Neuronal stem cell (in vitro differentiated cells): Measurements from ENCODE around the gene CCDC85B.

ENCODE experiments used
- DNase-seq: peaks from one replicate; pipeline ENCODE4 v3.0.0-alpha.2; 2013; ENCODE audit warnings: low spot score
- H2AFZ ChIP-seq: one replicate; pipeline ENCODE4 v1.6.1; 2013; ENCODE audit warnings: mild to moderate bottlenecking, low read length, inconsistent platforms
- H2AK5ac ChIP-seq: 2 replicates; pipeline ENCODE4 v1.6.1; 2013; ENCODE audit warnings: low read depth, mild to moderate bottlenecking, inconsistent platforms, low read length, moderate library complexity, mixed read lengths
- H2BK120ac ChIP-seq: 2 replicates; pipeline ENCODE4 v1.6.1; 2013; ENCODE audit warnings: low read depth, mild to moderate bottlenecking, inconsistent platforms, low read length, moderate library complexity, mixed read lengths
- H2BK12ac ChIP-seq: one replicate; pipeline ENCODE4 v1.6.1; 2013; ENCODE audit warnings: low read length, inconsistent platforms
- H2BK15ac ChIP-seq: 2 replicates; pipeline ENCODE4 v1.6.1; 2013; ENCODE audit warnings: mild to moderate bottlenecking, low read length, inconsistent platforms, mixed read lengths
- H2BK5ac ChIP-seq: one replicate; pipeline ENCODE4 v1.6.1; 2013; ENCODE audit warnings: inconsistent platforms, mild to moderate bottlenecking, low read length, moderate library complexity
- H3K14ac ChIP-seq: one replicate; pipeline ENCODE4 v1.6.1; 2013; ENCODE audit warnings: low read length, inconsistent platforms
- H3K18ac ChIP-seq: 2 replicates; pipeline ENCODE4 v1.6.1; 2013; ENCODE audit warnings: low read length, inconsistent platforms
- H3K23ac ChIP-seq: 2 replicates; pipeline ENCODE4 v1.6.1; 2013; ENCODE audit warnings: low read depth, mild to moderate bottlenecking, mixed read lengths, low read length, inconsistent platforms; ENCODE audit not compliant: poor library complexity
- H3K27ac ChIP-seq: replicated peaks from 3 replicates; pipeline ENCODE4 v1.5.1; 2013; ENCODE audit warnings: low read length, inconsistent platforms
- H3K27me3 ChIP-seq, 3 experiments: 2 replicates each; pipeline ENCODE4 v1.6.1; 2013; ENCODE audit warnings: low read length in 3 of 3, mild to moderate bottlenecking in 2 of 3, inconsistent platforms in 1 of 3, low read depth in 1 of 3, mixed read lengths in 1 of 3, moderate library complexity in 1 of 3; ENCODE audit not compliant: control insufficient read depth in 3 of 3, insufficient read depth in 3 of 3
- H3K36me3 ChIP-seq, 2 donors: replicated peaks in 1 of 2; 2 replicates each; pipeline ENCODE4 v1.6.1; 2013; ENCODE audit warnings: low read length in 2 of 2; ENCODE audit not compliant: control insufficient read depth in 2 of 2, insufficient read depth in 2 of 2
- H3K4ac ChIP-seq: 2 replicates; pipeline ENCODE4 v1.6.1; 2013; ENCODE audit warnings: inconsistent platforms, mild to moderate bottlenecking, low read length, moderate library complexity
- H3K4me1 ChIP-seq, 2 donors: 1 replicate in 1 of 2; 2 replicates in 1 of 2; pipeline ENCODE4 v1.6.1; 2013; ENCODE audit warnings: low read length in 2 of 2, low read depth in 1 of 2; ENCODE audit not compliant: control insufficient read depth in 2 of 2, insufficient read depth in 1 of 2
- H3K4me2 ChIP-seq: one replicate; pipeline ENCODE4 v1.6.1; 2013; ENCODE audit warnings: mild to moderate bottlenecking, low read length, inconsistent platforms; ENCODE audit not compliant: insufficient read depth, poor library complexity, severe bottlenecking
- H3K4me3 ChIP-seq, 2 donors: 2 replicates each; pipeline ENCODE4 v1.5.1; 2013; ENCODE audit warnings: low read length in 2 of 2, mild to moderate bottlenecking in 2 of 2, inconsistent platforms in 1 of 2, moderate library complexity in 1 of 2
- H3K79me1 ChIP-seq: one replicate; pipeline ENCODE4 v1.6.1; 2013; ENCODE audit warnings: low read depth, mild to moderate bottlenecking, inconsistent platforms, low read length, moderate library complexity
- H3K9ac ChIP-seq: one replicate; pipeline ENCODE4 v1.6.1; 2013; ENCODE audit warnings: mild to moderate bottlenecking, low read depth, low read length, inconsistent platforms; ENCODE audit not compliant: poor library complexity
- H3K9me3 ChIP-seq, 2 donors: replicated peaks in 1 of 2; 2 replicates each; pipeline versions ENCODE3 to v1.6.1; 2013; ENCODE audit warnings: low read length in 2 of 2, mild to moderate bottlenecking in 2 of 2, inconsistent platforms in 1 of 2, low read depth in 1 of 2, mixed read lengths in 1 of 2, moderate library complexity in 1 of 2; ENCODE audit not compliant: control insufficient read depth in 2 of 2, insufficient read depth in 1 of 2
- H4K8ac ChIP-seq: one replicate; pipeline ENCODE4 v1.6.1; 2013; ENCODE audit warnings: low read depth, mild to moderate bottlenecking, inconsistent platforms, low read length, moderate library complexity
- H4K91ac ChIP-seq: one replicate; pipeline ENCODE4 v1.6.1; 2013; ENCODE audit warnings: low read length, low read depth, mild to moderate bottlenecking, inconsistent platforms; ENCODE audit not compliant: poor library complexity
- WGBS, 2 donors: extraction: QIAGEN DNeasy Blood & Tissue Kit; methylation state at CpG; one replicate each; pipeline ENCODE4 v1.1.7; 2013; ENCODE audit warnings: missing lambda C conversion rate in 2 of 2, mixed read lengths in 1 of 2; ENCODE audit not compliant: insufficient read length in 2 of 2, insufficient replicate concordance in 1 of 2; ENCODE audit errors: extremely low coverage in 2 of 2; 5-methylcytosine and 5-hydroxymethylcytosine counted together

CCDC85B gene

DNA sequence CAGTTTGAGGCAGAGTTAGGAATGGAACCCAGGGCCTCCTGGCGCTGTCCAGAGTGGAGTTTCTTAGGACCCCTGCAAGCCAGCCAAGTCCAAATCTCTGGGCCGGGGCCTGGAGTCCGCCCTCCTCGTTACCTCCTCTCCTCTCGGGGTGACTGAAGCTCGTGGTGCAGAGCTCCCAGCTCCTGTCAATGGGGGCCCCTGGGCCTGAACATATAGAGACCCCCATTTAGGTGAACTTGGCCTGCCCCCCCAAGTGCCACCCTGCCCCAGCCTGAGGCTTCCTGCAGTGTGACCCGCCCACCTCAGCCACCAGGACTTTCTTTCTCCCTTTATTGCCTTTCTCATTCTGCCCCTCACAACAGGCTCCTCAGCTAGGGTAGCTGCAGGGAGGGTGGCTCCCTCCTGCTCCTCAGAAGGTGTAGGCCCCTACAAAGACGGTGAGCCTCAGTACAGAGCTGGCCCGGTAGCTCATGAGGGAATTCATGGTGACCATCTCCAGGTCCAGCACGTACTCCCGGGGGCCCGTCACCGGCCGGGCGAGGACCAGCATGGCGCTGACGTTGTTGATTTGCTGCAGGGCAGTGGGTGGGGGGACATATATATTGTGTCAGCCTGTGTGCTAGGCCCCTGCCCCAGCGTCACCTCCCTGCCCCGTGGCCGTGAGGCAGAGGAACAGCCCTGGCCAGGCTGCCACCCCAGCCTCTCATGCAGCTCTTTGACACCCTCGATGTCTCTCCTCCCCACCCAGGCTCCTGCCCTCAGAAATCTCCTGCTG is 23.8 kb upstream of the CCDC85B start:
- no peak overlapping the region for H3K14ac ChIP-seq
- H2BK120ac ChIP-seq, result no peak overlapping the region
- no peak overlapping the region for H2BK12ac ChIP-seq
- peaks cover 7 to 22% of the 10 kb centered on the region in 2 donors for H3K4me1 ChIP-seq
- peak overlapping the region; percentile 1 for H3K27ac ChIP-seq
- WGBS, 2 donors, result no CpG with 5 or more reads among the region's 21 CpGs
- no peaks in the 10 kb centered on the region for H3K27me3 ChIP-seq
- DNase-seq, result no peak
- H2BK15ac ChIP-seq, result no peak overlapping the region
- peak overlapping the region; percentile 52 for H3K23ac ChIP-seq
- no peak overlapping the region for H2BK5ac ChIP-seq
- peaks cover 39 to 62% of the 10 kb centered on the region in 2 donors for H3K36me3 ChIP-seq
- H2AK5ac ChIP-seq, result peak overlapping the region; percentile 77
- no peaks in the 10 kb centered on the region for H3K9me3 ChIP-seq
- H4K8ac ChIP-seq, result no peak overlapping the region
- peak overlapping the region; percentile 59 for H4K91ac ChIP-seq
- H3K4me3 ChIP-seq, result no peak overlapping the region
- H2AFZ ChIP-seq, result no peak overlapping the region
- no peak overlapping the region for H3K4me2 ChIP-seq
- H3K18ac ChIP-seq, result peak overlapping the region; percentile 24
- H3K4ac ChIP-seq, result no peak overlapping the region
- peaks cover 11% of the 10 kb centered on the region for H3K79me1 ChIP-seq
- H3K9ac ChIP-seq, result peak overlapping the region; percentile 50

DNA sequence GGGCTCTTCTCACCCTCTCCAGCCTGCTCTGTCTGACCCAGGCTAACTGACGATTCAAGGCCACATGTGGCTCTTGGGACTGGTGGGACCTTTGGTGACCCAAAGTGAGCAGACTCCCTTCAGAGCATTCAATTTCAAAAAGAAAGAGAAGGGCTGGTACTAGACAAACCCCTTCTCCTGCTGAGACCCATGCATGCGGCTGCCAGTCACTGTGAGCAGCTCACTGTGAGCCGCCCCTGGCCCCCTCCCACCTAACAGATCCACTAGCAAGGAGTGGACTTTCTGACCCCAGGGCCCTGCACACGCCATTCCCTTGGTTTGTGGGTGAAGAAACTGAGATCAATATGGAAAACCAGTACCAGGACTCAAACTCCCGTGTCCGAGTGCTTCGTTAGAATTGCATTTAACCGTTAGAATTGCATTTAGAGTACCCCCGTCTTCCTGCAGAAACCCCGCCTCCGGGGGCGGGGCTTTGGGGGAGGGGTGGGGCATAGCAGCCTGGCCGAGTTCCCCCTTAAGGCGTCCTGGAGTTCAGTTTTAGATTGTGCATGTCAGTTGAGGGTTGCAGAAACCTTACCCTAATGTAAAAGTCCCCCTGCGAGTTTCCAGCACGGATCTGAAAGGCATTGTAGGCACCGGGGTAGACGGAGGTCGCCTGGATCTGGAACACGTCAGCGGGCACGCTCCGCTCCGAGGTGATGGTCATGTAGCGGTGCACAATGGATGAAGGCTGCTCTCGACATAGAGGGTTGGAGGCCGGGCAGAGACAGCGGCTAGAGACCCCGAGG is 23.0 kb upstream of the CCDC85B start:
- Histone ChIP-seq H2BK120ac (no peak overlapping the region), H3K9me3 (no peaks in the 10 kb centered on the region), H3K36me3 (peaks cover 31 to 54% of the 10 kb centered on the region in 2 donors), H3K9ac (peak overlapping the region; percentile 65), H4K91ac (no peak overlapping the region), H3K23ac (peak overlapping the region; percentile 52), H3K79me1 (peaks cover 7% of the 10 kb centered on the region), H2BK5ac (no peak overlapping the region), H3K18ac (no peak overlapping the region), H3K4me1 (peaks cover 5 to 20% of the 10 kb centered on the region in 2 donors), H2BK15ac (no peak overlapping the region), H2BK12ac (no peak overlapping the region), H3K27me3 (no peaks in the 10 kb centered on the region), H3K4ac (no peak overlapping the region), H4K8ac (no peak overlapping the region), H2AFZ (no peak overlapping the region), H3K4me3 (peak overlapping the region in 1 of 2 donors; percentile 84), H2AK5ac (peak overlapping the region; percentile 77), H3K4me2 (peak overlapping the region; percentile 67), H3K14ac (no peak overlapping the region), H3K27ac (peak overlapping the region; percentile 1)
- no CpG with 5 or more reads among the region's 29 CpGs for WGBS, 2 donors
- DNase-seq, result peak; percentile 47

DNA sequence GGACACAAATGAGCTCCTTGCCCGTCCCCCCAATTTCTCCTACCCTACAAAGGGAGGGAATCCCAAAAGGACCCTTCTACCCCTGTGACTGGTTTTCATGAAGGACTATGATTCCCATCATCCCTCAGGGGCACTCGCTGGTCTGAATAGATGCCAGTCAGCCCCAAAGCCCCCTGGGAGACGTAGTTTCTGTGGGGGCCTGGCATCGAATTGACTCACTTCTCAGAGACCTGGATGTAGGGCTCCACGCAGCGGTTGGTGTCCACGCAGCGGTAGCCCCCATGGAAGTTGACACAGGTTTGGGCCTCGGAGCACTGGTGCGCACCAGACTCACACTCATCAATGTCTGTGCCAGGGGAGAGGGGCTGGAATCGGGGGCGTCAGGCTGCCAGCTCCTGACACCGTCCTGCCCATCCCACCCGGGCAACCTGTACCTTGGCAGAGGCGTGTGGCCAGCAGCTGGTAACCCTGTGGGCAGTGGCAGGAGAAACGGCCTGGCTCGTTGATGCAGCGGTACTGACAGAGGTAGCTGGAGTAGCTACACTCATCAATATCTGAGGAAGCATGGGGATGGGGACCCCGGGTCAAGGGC is 22.3 kb upstream of the CCDC85B start:
- WGBS, 2 donors, result no CpG with 5 or more reads among the region's 19 CpGs
- H2BK120ac ChIP-seq, result no peak overlapping the region
- H3K23ac ChIP-seq, result no peak overlapping the region
- no peak overlapping the region for H3K18ac ChIP-seq
- H3K27ac ChIP-seq, result no peak overlapping the region
- H2BK15ac ChIP-seq, result no peak overlapping the region
- H3K4ac ChIP-seq, result no peak overlapping the region
- H2BK5ac ChIP-seq, result no peak overlapping the region
- H2BK12ac ChIP-seq, result no peak overlapping the region
- H3K14ac ChIP-seq, result no peak overlapping the region
- H3K36me3 ChIP-seq, result peaks cover 24 to 47% of the 10 kb centered on the region in 2 donors
- H4K91ac ChIP-seq, result no peak overlapping the region
- H3K9me3 ChIP-seq, result no peaks in the 10 kb centered on the region
- peak; percentile 62 for DNase-seq
- H3K4me3 ChIP-seq, result peak overlapping the region in 1 of 2 donors; percentile 84
- peaks cover 5 to 20% of the 10 kb centered on the region in 2 donors for H3K4me1 ChIP-seq
- H3K79me1 ChIP-seq, result peaks cover 6% of the 10 kb centered on the region
- H4K8ac ChIP-seq, result no peak overlapping the region
- no peak overlapping the region for H2AFZ ChIP-seq
- H3K27me3 ChIP-seq, result peaks cover 0 to 4% (median 0%) of the 10 kb centered on the region in 3 experiments
- peak overlapping the region; percentile 67 for H3K4me2 ChIP-seq
- H3K9ac ChIP-seq, result no peak overlapping the region
- no peak overlapping the region for H2AK5ac ChIP-seq

DNA sequence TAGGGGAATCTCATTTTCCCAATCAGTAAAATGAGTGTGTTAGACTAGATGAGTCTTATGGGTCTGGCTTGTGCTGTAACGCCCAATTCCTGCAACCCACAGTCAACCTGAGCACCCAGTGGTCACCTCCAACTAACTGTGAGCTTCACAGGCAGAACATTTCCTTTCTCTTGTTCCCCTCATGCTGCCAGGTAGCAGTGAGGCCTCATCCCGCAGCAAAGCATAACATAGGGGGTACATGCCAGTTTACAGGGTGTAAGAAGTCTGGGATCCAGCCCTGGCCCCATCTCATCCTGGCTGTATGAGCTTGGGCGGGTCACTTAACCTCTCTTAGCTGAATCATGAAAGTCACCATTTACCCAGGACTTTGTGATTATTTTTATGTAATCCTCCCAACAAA is 21.6 kb upstream of the CCDC85B start:
- Histone ChIP-seq H3K18ac (no peak overlapping the region), H2BK15ac (no peak overlapping the region), H3K23ac (no peak overlapping the region), H3K4me2 (no peak overlapping the region), H2BK5ac (no peak overlapping the region), H2BK120ac (no peak overlapping the region), H3K4me3 (no peak overlapping the region), H3K36me3 (peaks cover 17 to 40% of the 10 kb centered on the region in 2 donors), H2BK12ac (no peak overlapping the region), H3K9me3 (no peaks in the 10 kb centered on the region), H4K91ac (no peak overlapping the region), H2AFZ (no peak overlapping the region), H4K8ac (no peak overlapping the region), H2AK5ac (no peak overlapping the region), H3K4ac (no peak overlapping the region), H3K79me1 (peaks cover 3% of the 10 kb centered on the region), H3K27ac (no peak overlapping the region), H3K27me3 (peaks cover 0 to 5% (median 0%) of the 10 kb centered on the region in 3 experiments), H3K4me1 (peaks cover 5 to 22% of the 10 kb centered on the region in 2 donors), H3K14ac (no peak overlapping the region), H3K9ac (no peak overlapping the region)
- WGBS, 2 donors, result no CpG with 5 or more reads among the region's 3 CpGs
- no peak for DNase-seq
